Measurements from ENCODE around the gene CYP2W1.
"Not testable (repeated sequence)": the region's sequence is repeated elsewhere in the genome, so short reads cannot be mapped to it uniquely, and the experiment has no call there.

CYP2W1 gene

DNA sequence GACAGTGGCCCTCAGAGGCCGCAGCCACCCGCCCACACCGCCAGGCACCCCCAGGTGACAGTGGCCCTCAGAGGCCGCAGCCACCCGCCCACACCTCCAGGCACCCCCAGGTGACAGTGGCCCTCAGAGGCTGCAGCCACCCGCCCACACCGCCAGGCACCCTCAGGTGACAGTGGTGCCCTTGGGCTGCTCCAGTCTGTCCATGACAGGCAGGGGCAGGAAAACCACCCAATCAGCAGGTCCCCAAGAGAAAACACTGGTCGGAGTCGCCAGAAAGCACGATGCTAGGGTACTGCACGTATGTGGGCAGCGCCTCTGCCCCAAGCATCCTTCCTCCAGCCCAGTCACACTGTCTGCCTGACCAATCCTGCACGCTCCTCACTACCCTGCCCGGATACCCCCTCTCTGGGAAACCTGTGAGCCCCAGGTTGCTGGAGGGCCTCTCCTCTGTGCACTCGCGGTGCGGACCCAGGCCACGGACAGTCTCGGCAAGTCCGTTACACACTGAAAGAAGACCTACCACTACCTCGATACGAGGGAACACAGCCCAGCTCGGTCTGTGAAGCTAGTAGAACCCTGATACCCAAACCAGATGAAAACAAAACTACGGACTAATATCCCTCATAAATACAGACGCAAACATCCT is 49.7 kb downstream of the CYP2W1 start:
- Histone ChIP-seq H3K9me2 (replicated peaks; ENCODE audit: insufficient read depth, low read length) (no peaks in the 10 kb centered on the region), H3F3A (ENCODE audit: insufficient read depth, low read length) (no peaks in the 10 kb centered on the region), H4K20me1 (ENCODE audit: insufficient read depth, low read length) (no peaks in the 10 kb centered on the region), H3K9ac (ENCODE audit: low read length) (no peak overlapping the region), H3K27me3 (replicated peaks; ENCODE audit: insufficient read depth, low read length) (no peaks in the 10 kb centered on the region), H3K27ac (ENCODE audit: low read length) (no peak overlapping the region), H3K36me3 (replicated peaks; ENCODE audit: insufficient read depth, low read length) (no peaks in the 10 kb centered on the region), H2AFZ (ENCODE audit: low read length) (no peak overlapping the region), H3K4me2 (ENCODE audit: low read depth, low read length) (no peak overlapping the region), H3K9me3 (replicated peaks; ENCODE audit: insufficient read depth, low read length) (no peaks in the 10 kb centered on the region), H3K79me2 (ENCODE audit: low read length) (peaks cover under 1% of the 10 kb centered on the region), H3K4me3 (ENCODE audit: low read length) (no peak overlapping the region), H3K4me1 (ENCODE audit: low read length) (no peaks in the 10 kb centered on the region)
- no peak for DNase-seq
- TF ChIP-seq, protein P1, sequence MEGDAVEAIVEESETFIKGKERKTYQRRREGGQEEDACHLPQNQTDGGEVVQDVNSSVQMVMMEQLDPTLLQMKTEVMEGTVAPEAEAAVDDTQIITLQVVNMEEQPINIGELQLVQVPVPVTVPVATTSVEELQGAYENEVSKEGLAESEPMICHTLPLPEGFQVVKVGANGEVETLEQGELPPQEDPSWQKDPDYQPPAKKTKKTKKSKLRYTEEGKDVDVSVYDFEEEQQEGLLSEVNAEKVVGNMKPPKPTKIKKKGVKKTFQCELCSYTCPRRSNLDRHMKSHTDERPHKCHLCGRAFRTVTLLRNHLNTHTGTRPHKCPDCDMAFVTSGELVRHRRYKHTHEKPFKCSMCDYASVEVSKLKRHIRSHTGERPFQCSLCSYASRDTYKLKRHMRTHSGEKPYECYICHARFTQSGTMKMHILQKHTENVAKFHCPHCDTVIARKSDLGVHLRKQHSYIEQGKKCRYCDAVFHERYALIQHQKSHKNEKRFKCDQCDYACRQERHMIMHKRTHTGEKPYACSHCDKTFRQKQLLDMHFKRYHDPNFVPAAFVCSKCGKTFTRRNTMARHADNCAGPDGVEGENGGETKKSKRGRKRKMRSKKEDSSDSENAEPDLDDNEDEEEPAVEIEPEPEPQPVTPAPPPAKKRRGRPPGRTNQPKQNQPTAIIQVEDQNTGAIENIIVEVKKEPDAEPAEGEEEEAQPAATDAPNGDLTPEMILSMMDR (IDR thresholded peaks at IDR 0.05; ENCODE audit: low read length) = no peak
- TF ChIP-seq EZH2phosphoT487 (IDR thresholded peaks at IDR 0.05; ENCODE audit: low read length) = no peak
- TF ChIP-seq EZH2 (optimal IDR thresholded peaks at IDR 0.05; ENCODE audit: low read depth, low read length) = no peak

DNA sequence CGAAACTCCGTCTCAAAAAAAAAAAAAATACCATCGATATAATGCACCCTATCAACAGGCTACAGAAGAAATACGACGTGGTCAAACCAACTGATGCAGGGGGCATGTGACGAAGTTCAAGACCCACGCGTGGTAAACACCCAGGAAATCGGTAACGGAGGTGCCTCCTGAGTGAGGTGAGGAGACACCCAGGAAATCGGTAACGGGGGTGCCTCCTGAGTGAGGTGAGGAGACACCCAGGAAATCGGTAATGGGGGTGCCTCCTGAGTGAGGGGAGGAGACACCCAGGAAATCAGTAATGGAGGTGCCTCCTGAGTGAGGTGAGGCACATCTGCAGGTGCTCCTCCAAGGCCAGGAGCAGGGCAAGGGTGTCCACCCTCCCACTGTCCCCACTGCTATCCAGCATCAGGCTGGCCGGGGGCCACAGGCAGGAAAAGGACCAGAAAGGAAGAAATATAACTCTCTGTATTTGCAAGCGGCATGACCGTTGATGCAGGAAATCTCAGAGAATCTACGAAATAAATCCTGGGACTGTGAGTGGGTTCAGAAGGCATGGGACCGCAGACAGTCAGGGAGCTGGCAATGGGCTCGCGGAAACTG is 50.7 kb downstream of the CYP2W1 start:
- H4K20me1 ChIP-seq (ENCODE audit: insufficient read depth, low read length) = no peaks in the 10 kb centered on the region
- TF ChIP-seq, protein P1 (IDR thresholded peaks at IDR 0.05; ENCODE audit: low read length) = no peak
- TF ChIP-seq EZH2 (optimal IDR thresholded peaks at IDR 0.05; ENCODE audit: low read depth, low read length) = no peak
- no peak for TF ChIP-seq EZH2phosphoT487 (IDR thresholded peaks at IDR 0.05; ENCODE audit: low read length)
- no peaks in the 10 kb centered on the region for H3K27me3 ChIP-seq (replicated peaks; ENCODE audit: insufficient read depth, low read length)
- H3K9me2 ChIP-seq (replicated peaks; ENCODE audit: insufficient read depth, low read length) = no peaks in the 10 kb centered on the region
- no peaks in the 10 kb centered on the region for H3F3A ChIP-seq (ENCODE audit: insufficient read depth, low read length)
- no peaks in the 10 kb centered on the region for H3K4me1 ChIP-seq (ENCODE audit: low read length)
- no peaks in the 10 kb centered on the region for H3K79me2 ChIP-seq (ENCODE audit: low read length)
- no peaks in the 10 kb centered on the region for H3K36me3 ChIP-seq (replicated peaks; ENCODE audit: insufficient read depth, low read length)
- no peak overlapping the region for H3K27ac ChIP-seq (ENCODE audit: low read length)
- H2AFZ ChIP-seq (ENCODE audit: low read length) = no peak overlapping the region
- no peak overlapping the region for H3K9ac ChIP-seq (ENCODE audit: low read length)
- H3K4me2 ChIP-seq (ENCODE audit: low read depth, low read length) = no peak overlapping the region
- no peak overlapping the region for H3K4me3 ChIP-seq (ENCODE audit: low read length)
- DNase-seq = no peak
- no peaks in the 10 kb centered on the region for H3K9me3 ChIP-seq (replicated peaks; ENCODE audit: insufficient read depth, low read length)

DNA sequence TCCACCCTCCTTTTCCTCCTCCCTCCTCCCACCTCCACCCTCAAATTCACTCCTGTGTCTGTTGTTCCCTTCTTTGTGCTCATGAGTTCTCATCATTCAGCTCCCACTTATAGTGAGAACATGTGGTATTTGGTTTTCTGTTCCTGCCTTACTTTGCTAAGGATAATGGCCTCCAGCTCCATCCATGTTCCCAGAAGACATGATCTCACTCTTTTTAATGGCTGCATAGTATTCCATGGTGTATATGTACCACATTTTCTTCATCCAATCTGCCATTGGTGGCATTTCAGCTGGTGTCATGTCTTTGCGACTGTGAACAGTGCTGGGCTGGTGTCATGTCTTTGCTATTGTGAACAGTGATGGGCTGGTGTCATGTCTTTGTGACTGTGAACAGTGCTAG is 51.8 kb downstream of the CYP2W1 start:
- H3K4me2 ChIP-seq (ENCODE audit: low read depth, low read length); H4K20me1 ChIP-seq (ENCODE audit: insufficient read depth, low read length); H3K9me2 ChIP-seq (replicated peaks; ENCODE audit: insufficient read depth, low read length); H3K79me2 ChIP-seq (ENCODE audit: low read length); H3K9ac ChIP-seq (ENCODE audit: low read length); H3K27me3 ChIP-seq (replicated peaks; ENCODE audit: insufficient read depth, low read length); H3K4me1 ChIP-seq (ENCODE audit: low read length); H3K9me3 ChIP-seq (replicated peaks; ENCODE audit: insufficient read depth, low read length); H3K36me3 ChIP-seq (replicated peaks; ENCODE audit: insufficient read depth, low read length); H3K27ac ChIP-seq (ENCODE audit: low read length); H2AFZ ChIP-seq (ENCODE audit: low read length); H3F3A ChIP-seq (ENCODE audit: insufficient read depth, low read length); DNase-seq; H3K4me3 ChIP-seq (ENCODE audit: low read length): not testable (repeated sequence)

DNA sequence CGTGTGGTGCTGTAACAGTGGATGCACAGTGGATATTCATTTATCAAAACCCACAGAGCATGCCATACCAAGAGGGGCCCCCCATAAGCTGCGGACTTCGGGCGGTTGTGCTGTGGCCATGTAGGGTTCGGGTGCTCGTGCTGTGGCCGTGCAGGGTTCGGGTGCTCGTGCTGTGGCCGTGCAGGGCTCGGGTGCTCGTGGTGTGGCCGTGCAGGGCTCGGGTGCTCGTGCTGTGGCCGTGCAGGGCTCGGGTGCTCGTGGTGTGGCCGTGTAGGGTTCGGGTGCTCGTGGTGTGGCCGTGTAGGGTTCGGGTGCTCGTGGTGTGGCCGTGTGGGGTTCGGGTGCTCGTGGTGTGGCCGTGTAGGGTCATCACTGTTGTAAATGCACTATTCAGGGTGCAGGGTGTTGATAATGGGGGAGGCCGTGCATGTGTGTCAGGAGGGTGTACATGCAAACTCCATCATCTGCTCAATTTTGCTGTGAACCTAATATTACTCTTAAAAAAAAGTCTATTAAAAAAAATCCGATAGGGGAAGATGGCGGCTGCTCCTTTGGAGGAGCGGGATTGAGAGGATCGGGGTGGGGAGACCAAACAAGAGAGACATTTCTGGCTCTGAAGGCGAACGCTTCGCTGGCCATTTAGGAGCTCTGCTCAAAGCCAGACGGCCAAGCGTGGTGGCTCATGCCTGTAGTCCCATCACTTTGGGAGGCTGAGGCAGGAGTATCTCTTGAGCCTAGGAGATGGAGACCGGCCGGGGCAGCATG is 53.4 kb downstream of the CYP2W1 start:
- H3K9me2 ChIP-seq (replicated peaks; ENCODE audit: insufficient read depth, low read length); H3K27me3 ChIP-seq (replicated peaks; ENCODE audit: insufficient read depth, low read length); H3K79me2 ChIP-seq (ENCODE audit: low read length); H3K27ac ChIP-seq (ENCODE audit: low read length); H3K4me3 ChIP-seq (ENCODE audit: low read length); H4K20me1 ChIP-seq (ENCODE audit: insufficient read depth, low read length); H3F3A ChIP-seq (ENCODE audit: insufficient read depth, low read length); H3K36me3 ChIP-seq (replicated peaks; ENCODE audit: insufficient read depth, low read length); DNase-seq; H3K4me2 ChIP-seq (ENCODE audit: low read depth, low read length); H3K9me3 ChIP-seq (replicated peaks; ENCODE audit: insufficient read depth, low read length); H3K4me1 ChIP-seq (ENCODE audit: low read length); H3K9ac ChIP-seq (ENCODE audit: low read length); H2AFZ ChIP-seq (ENCODE audit: low read length): not testable (repeated sequence)
